CD4-positive, CD25-positive, alpha-beta regulatory T cell (primary cell): Measurements from ENCODE around the gene ABLIM1. TPM values are rescaled to one million over a fixed set of nuclear protein-coding genes. Genes with fewer than 3 reads are reported as not detected.
A peak's percentile ranks its signal among the peaks of the same experiment; 100 is the strongest.
"Not testable (repeated sequence)": the region's sequence is repeated elsewhere in the genome, so short reads cannot be mapped to it uniquely, and the experiment has no call there.

ENCODE experiments used
- ATAC-seq, 2 donors: fragments of 150-1000 bp; cut with Tn5 transposase; one replicate each; pipeline ENCODE4 v1.10.0; 2021; ENCODE audit warnings: low read depth in 2 of 2, moderate number of reproducible peaks in 2 of 2, moderate library complexity in 1 of 2
- DNase-seq, 3 donors: peaks; one replicate each; pipeline versions ENCODE4 v3.0.0 to v3.0.0-alpha.2; 2012 to 2022; ENCODE audit warnings: mixed read lengths in 1 of 3
- H3K27ac ChIP-seq: one replicate; pipeline ENCODE4 v1.7.0; 2013; ENCODE audit warnings: mild to moderate bottlenecking, low read length; ENCODE audit not compliant: insufficient read depth, poor library complexity, severe bottlenecking
- H3K27me3 ChIP-seq: one replicate; pipeline ENCODE4 v1.7.0; 2013; ENCODE audit warnings: low read length; ENCODE audit not compliant: control insufficient read depth, insufficient read depth
- H3K36me3 ChIP-seq: one replicate; pipeline ENCODE4 v1.7.0; 2013; ENCODE audit warnings: mild to moderate bottlenecking, low read length, moderate library complexity; ENCODE audit not compliant: control insufficient read depth, insufficient read depth
- H3K4me1 ChIP-seq: 2 replicates; pipeline ENCODE4 v1.7.0; 2013; ENCODE audit warnings: mild to moderate bottlenecking, low read length; ENCODE audit not compliant: insufficient read depth, control insufficient read depth, poor library complexity, severe bottlenecking
- H3K4me3 ChIP-seq: one replicate; pipeline ENCODE4 v1.7.0; 2013; ENCODE audit warnings: low read depth, mild to moderate bottlenecking, low read length, moderate library complexity
- H3K9me3 ChIP-seq, 2 experiments: 1 replicate in 1 of 2; 2 replicates in 1 of 2; pipeline ENCODE4 v1.7.0; 2013; ENCODE audit warnings: low read length in 2 of 2, mild to moderate bottlenecking in 1 of 2, moderate library complexity in 1 of 2; ENCODE audit not compliant: control insufficient read depth in 2 of 2
- H3K27ac Mint-ChIP-seq, 3 donors: one replicate each; pipeline ENCODE4 v1.8.0; 2020 to 2022; ENCODE audit warnings: mild to moderate bottlenecking in 3 of 3, mixed read lengths in 3 of 3, moderate library complexity in 2 of 3
- H3K27me3 Mint-ChIP-seq: one replicate; pipeline ENCODE4 v1.8.0; 2022; ENCODE audit warnings: mild to moderate bottlenecking, mixed read lengths
- H3K36me3 Mint-ChIP-seq: one replicate; pipeline ENCODE4 v1.8.0; 2020; ENCODE audit warnings: mixed read lengths
- H3K4me1 Mint-ChIP-seq, 4 donors: one replicate each; pipeline ENCODE4 v1.8.0; 2020 to 2022; ENCODE audit warnings: mixed read lengths in 4 of 4, mild to moderate bottlenecking in 1 of 4
- H3K4me3 Mint-ChIP-seq, 4 donors: one replicate each; pipeline ENCODE4 v1.8.0; 2020 to 2022; ENCODE audit warnings: mild to moderate bottlenecking in 4 of 4, mixed read lengths in 4 of 4, moderate library complexity in 3 of 4
- H3K9me3 Mint-ChIP-seq, 7 donors: one replicate each; pipeline ENCODE4 v1.8.0; 2020 to 2022; ENCODE audit warnings: mixed read lengths in 7 of 7, mild to moderate bottlenecking in 3 of 7, moderate library complexity in 2 of 7
- polyA plus RNA-seq, 4 donors: library from polyadenylated mRNA; unstranded; fragments of 300-500 nt; fragmentation: Illumina TruSeq; gene quantifications; one replicate each; pipeline ENCODE4 v1.2.3, GENCODE V29; 2021
- total RNA-seq: library from RNA; stranded (reverse); gene quantifications from one replicate; pipeline ENCODE4 v1.2.3, GENCODE V29; 2022

Gene ABLIM1
- total RNA-seq, result 131 TPM
- polyA plus RNA-seq, result 100 to 1,000 TPM; 101 to 138 (median 129) TPM

DNA sequence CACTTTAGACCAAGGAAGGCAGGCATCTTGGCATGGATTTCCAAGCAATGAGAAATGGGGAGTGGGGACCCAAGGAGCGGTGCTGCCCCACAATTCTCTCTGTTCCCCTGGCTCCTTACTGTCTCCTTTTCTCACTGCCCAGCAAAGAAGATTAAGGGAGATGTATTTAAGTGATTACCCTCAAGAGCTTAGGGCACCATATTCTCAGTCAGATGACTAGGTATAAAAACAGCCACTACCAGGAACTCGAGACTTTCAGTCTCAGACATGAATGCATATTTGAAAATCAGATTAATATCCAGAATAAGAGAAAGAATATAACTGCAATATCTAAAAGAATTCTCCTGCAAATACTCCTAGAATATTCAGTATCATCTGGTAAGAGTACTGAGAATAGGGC, at the start of gene ABLIM1:
Gene ABLIM1, minus strand, starts transcription at position 101 of the 400 bp plus-strand sequence. Its CDS starts 75 bp downstream, at position 26.
- DNase-seq (no peak), ATAC-seq (no peak)
- H3K27me3 ChIP-seq, result no peaks in the 10 kb centered on the region
- no peaks in the 10 kb centered on the region for H3K27me3 Mint-ChIP-seq
- H3K4me1 ChIP-seq, result no peaks in the 10 kb centered on the region
- no peaks in the 10 kb centered on the region for H3K9me3 Mint-ChIP-seq
- no peak within 1 kb of the TSS for H3K27ac ChIP-seq
- H3K9me3 ChIP-seq, result no peaks in the 10 kb centered on the region
- H3K27ac Mint-ChIP-seq, result no peak within 1 kb of the TSS
- no peak within 1 kb of the TSS for H3K4me3 ChIP-seq
- H3K36me3 ChIP-seq, result no peaks in the 10 kb centered on the region
- H3K36me3 Mint-ChIP-seq, result no peaks in the 10 kb centered on the region
- H3K4me3 Mint-ChIP-seq, result no peak within 1 kb of the TSS
- H3K4me1 Mint-ChIP-seq, result peaks cover 0 to 18% (median 4%) of the 10 kb centered on the region in 4 donors

DNA sequence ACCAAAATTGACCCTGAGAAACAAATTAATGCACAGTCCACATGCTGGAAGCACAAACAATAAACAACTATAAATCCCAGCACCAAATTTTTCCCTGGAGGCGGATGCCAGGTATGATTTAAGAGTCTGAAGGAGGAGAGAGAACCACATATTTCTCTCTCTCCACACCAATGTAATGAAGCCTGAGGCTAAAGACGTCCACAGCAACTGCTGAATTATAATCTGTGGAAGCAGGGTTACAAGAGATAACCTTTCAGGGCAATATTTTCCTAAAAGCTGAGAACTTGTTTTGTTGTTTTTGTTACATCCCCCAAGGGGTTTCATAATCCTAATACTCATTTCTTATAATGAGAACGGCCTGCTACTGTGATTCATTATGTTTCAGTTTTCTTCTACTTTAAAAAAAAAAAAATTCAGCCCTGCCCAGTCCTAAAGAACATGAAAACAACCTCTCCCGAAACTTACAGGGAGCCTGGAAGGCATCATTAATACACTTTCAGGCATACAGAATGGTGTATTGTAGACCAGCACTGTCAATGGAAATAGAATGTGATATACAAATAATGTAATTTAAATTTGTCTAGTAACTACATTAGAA, 48.5 kb upstream of the ABLIM1 start:
- peaks cover 0 to 3% (median 0%) of the 10 kb centered on the region in 4 donors for H3K4me1 Mint-ChIP-seq
- no peak for ATAC-seq

DNA sequence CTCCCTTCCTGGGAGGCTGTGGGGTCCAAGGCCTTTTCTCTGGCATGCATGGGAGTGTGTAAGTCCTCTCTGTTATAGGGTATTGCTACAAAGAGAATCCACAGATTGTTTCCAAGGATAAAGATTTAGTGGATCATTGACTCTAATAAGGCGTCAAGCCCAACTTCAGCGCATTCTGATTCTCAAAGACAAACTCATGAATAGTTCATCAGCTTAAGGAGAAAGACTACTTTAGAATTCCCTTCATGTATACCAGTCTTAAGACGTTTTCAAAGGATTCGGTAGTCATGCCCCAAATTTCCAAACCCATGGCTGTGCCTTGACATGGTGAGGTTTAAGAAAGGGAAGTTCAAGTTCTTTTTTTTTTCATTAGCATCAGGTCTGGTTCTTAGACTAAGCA, 46.6 kb upstream of the ABLIM1 start:
- Histone ChIP-seq H3K36me3 (no peaks in the 10 kb centered on the region), H3K9me3 (no peaks in the 10 kb centered on the region), H3K27me3 (no peaks in the 10 kb centered on the region), H3K27ac (no peak overlapping the region), H3K4me1 (no peaks in the 10 kb centered on the region), H3K4me3 (no peak overlapping the region)
- Mint-ChIP-seq H3K9me3 (peaks cover 0 to 4% (median 0%) of the 10 kb centered on the region in 7 donors), H3K27ac (no peak overlapping the region), H3K4me3 (no peak overlapping the region), H3K27me3 (peaks cover 4% of the 10 kb centered on the region), H3K4me1 (peaks cover 0 to 11% (median 0%) of the 10 kb centered on the region in 4 donors), H3K36me3 (no peaks in the 10 kb centered on the region)
- DNase-seq, result no peak
- no peak for ATAC-seq

More for the DNA sequence above, 48.5 kb upstream of the ABLIM1 start:
- H3K36me3 Mint-ChIP-seq, result no peaks in the 10 kb centered on the region
- H3K27me3 ChIP-seq, result no peaks in the 10 kb centered on the region
- no peak overlapping the region for H3K27ac ChIP-seq
- no peak overlapping the region for H3K4me3 ChIP-seq
- no peak for DNase-seq
- H3K9me3 Mint-ChIP-seq, result peaks cover 0 to under 1% (median 0%) of the 10 kb centered on the region in 7 donors
- no peak overlapping the region for H3K4me3 Mint-ChIP-seq
- H3K36me3 ChIP-seq, result no peaks in the 10 kb centered on the region
- no peak overlapping the region for H3K27ac Mint-ChIP-seq
- H3K27me3 Mint-ChIP-seq, result peaks cover 4% of the 10 kb centered on the region
- no peaks in the 10 kb centered on the region for H3K4me1 ChIP-seq
- H3K9me3 ChIP-seq, result no peaks in the 10 kb centered on the region

DNA sequence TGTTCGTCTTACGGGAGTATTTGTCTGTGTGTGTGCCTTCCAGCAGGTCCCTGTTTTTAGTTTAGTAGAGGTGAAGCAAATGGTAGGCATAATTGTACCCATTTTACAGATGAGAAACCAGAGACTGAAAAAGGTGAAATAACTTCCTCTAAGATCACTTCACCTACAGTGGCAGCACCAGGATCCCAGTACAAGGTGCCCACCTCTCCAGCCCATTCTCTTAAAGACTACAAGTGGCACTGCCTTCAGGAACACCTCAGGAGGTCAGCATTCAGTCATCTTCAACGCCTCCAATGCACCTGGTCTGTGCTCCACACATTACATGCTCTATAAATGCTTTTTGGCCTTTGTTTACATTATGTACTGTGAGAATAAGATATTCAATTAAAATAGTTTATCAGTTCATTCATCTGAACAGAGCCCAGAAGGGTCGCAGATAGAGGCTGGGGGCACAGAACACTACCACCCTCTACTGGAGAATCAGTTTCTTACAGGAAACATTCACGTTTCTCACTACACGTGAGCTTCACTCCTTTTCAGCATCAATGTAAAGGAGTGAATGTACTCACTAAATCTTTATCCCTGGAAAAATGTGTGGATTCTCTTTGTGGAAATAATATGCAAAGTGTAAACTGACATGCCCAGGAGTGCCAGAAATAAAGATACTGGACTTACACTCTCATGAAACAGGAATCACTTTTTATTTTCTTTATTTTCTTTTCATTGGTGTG, 45.5 kb upstream of the ABLIM1 start:
- Histone ChIP-seq H3K4me1 (no peaks in the 10 kb centered on the region), H3K9me3 (no peaks in the 10 kb centered on the region), H3K4me3 (no peak overlapping the region), H3K27ac (no peak overlapping the region), H3K36me3 (no peaks in the 10 kb centered on the region), H3K27me3 (no peaks in the 10 kb centered on the region)
- Mint-ChIP-seq H3K27me3 (peaks cover 4% of the 10 kb centered on the region), H3K27ac (peak overlapping the region in 1 of 3 donors; percentile 76), H3K36me3 (no peaks in the 10 kb centered on the region), H3K4me1 (peaks cover 0 to 11% (median 0%) of the 10 kb centered on the region in 4 donors), H3K4me3 (no peak overlapping the region), H3K9me3 (peaks cover 0 to 4% (median 0%) of the 10 kb centered on the region in 7 donors)
- DNase-seq (peak in 2 of 3 donors; percentile 9 to 50), ATAC-seq (peak; percentile 31 to 34)

DNA sequence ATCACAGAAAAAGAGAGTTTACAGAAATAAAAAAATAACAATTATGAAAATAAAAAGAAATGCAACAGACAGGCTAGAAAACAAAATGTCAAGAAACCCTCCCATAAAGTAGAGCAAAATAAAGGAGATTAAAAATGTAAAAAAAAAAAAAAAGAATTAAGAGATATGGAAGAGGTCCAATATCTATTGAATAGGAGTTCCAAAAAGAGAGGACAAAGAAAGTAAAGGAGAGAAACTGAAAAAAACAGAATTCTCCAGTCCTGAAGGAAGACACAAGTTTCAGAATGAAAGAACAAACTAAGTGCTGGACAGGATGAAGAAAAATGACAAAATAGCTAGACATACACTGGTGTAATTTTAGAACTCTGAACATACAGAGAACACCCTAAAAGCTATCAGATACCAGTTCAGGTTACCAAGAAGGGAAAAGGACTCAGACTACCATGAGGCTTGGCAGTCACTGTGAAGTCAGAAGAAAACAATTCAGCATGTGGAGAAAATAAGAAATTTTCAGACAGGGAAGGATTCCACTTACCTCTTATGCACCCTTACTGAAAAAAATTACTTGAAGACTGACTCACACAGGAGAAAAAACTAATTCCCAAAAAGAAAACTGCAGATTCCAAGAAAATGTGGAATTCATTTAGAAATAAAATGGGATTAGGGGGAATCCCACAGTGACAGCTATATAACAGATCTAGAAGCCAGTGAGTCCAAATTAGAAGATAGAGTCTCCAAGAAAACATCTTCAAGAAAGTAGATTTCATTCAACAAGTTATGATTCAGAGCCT, 40.4 kb upstream of the ABLIM1 start:
- Histone ChIP-seq H3K4me1 (peaks cover 14% of the 10 kb centered on the region), H3K4me3 (no peak overlapping the region), H3K27ac (no peak overlapping the region), H3K27me3 (no peaks in the 10 kb centered on the region), H3K9me3 (no peaks in the 10 kb centered on the region), H3K36me3 (no peaks in the 10 kb centered on the region)
- H3K36me3 Mint-ChIP-seq, result peaks cover 3% of the 10 kb centered on the region
- H3K9me3 Mint-ChIP-seq, result peaks cover 0 to 4% (median 0%) of the 10 kb centered on the region in 7 donors
- peaks cover 2 to 35% (median 17%) of the 10 kb centered on the region in 4 donors for H3K4me1 Mint-ChIP-seq
- no peak overlapping the region for H3K27ac Mint-ChIP-seq
- no peak for ATAC-seq
- no peak overlapping the region for H3K4me3 Mint-ChIP-seq
- no peak for DNase-seq
- no peaks in the 10 kb centered on the region for H3K27me3 Mint-ChIP-seq

DNA sequence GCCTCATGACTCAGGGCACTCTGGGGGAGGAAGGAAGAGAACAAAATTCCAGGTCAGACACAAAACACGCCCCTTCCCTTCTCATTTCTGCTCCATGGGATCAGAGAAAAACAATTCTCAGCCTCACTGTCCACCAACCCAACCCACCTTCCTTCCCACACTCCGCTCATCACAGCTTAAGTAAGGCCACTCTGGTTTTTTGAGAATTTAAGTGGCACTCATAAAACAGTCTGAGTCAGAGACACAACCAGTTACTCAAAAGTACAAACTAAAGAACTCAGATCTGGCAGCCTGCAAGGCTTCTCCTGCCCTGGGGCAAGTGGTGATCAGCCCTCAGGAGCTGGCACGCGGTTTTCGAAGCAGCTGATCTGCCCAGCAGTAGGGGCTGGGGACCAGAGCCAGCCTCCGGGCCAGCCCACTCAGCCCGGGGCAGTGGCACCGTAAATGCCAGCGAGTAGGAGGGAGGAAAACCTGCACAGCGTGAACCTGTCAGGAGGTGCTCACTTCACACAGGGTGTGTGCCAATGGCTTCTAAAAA, 39.1 kb upstream of the ABLIM1 start:
- H3K4me1 ChIP-seq, result peaks cover 15% of the 10 kb centered on the region
- H3K27ac ChIP-seq, result no peak overlapping the region
- H3K27me3 ChIP-seq, result no peaks in the 10 kb centered on the region
- Mint-ChIP-seq H3K36me3 (peaks cover 3% of the 10 kb centered on the region), H3K27me3 (no peaks in the 10 kb centered on the region), H3K4me1 (peaks cover 2 to 34% (median 20%) of the 10 kb centered on the region in 4 donors), H3K4me3 (no peak overlapping the region), H3K27ac (no peak overlapping the region), H3K9me3 (peaks cover 0 to 4% (median 0%) of the 10 kb centered on the region in 7 donors)
- H3K36me3 ChIP-seq, result no peaks in the 10 kb centered on the region
- ATAC-seq, result no peak
- no peak for DNase-seq
- H3K9me3 ChIP-seq, result no peaks in the 10 kb centered on the region
- no peak overlapping the region for H3K4me3 ChIP-seq

DNA sequence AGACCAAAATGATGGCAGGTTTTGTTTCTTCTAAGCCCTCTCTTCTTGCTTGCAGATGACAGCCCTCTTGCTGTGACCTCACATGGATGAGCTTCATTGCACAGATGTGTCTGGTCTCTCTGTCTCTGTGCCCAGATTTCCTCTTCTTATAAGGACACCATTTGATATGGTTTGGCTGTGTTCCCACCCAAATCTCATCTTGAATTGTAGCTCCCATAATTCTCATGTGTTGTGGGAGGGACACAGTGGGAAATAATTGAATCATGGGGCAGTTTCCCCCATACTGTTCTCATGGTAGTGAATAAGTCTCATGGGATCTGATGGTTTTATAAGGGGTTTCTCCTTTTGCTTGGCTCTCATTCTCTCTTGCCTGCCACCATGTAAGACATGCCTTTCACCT, 38.2 kb upstream of the ABLIM1 start:
- H3K9me3 ChIP-seq, H3K27ac Mint-ChIP-seq, H3K36me3 Mint-ChIP-seq, H3K36me3 ChIP-seq, H3K27me3 ChIP-seq, ATAC-seq, H3K9me3 Mint-ChIP-seq, H3K27ac ChIP-seq, H3K4me3 ChIP-seq, H3K27me3 Mint-ChIP-seq, H3K4me3 Mint-ChIP-seq, DNase-seq: not testable (repeated sequence)
- H3K4me1 ChIP-seq, result peaks cover 15% of the 10 kb centered on the region
- H3K4me1 Mint-ChIP-seq, result peaks cover 2 to 32% (median 20%) of the 10 kb centered on the region in 4 donors
